GM12878 (cell line): ENCODE measurements around the gene PAK5. TPM values are rescaled to one million over a fixed set of nuclear protein-coding genes. Genes with fewer than 3 reads are reported as not detected.

Source experiments
- ATAC-seq: fragments of 200-7000 bp; cut with Tn5 transposase; 3 replicates; pipeline ENCODE4 v1.9.1; 2020; ENCODE audit warnings: mild to moderate bottlenecking, moderate library complexity
- BruUV-seq: library from RNA; stranded (reverse); fragments of 400-500 nt; replicated peaks from 2 replicates; lab custom pipeline; 2021; lab: Mats Ljungman, UMichigan
- CTCF ChIA-PET: fragments of 300-600 bp; sonication (Branson Sonifier 250); formaldehyde crosslinking; extraction: SDS; loops from one replicate; lab custom pipeline; 2021; ENCODE audit warnings: inconsistent platforms; lab: Yijun Ruan, JAX
- POLR2A ChIA-PET: fragments of 350-600 bp; formaldehyde crosslinking; extraction: SDS; loops from one replicate; lab custom pipeline; 2021; ENCODE audit warnings: inconsistent platforms; lab: Charles Lee
- RAD21 ChIA-PET: fragments of 300-600 bp; sonication (Branson Sonifier 250); formaldehyde crosslinking; loops from one replicate; lab custom pipeline; 2023; ENCODE audit warnings: antibody characterized with exemption; ENCODE audit not compliant: unreplicated experiment; lab: Charles Lee
- SMC1A ChIA-PET: fragments of 300-600 bp; sonication (Branson Sonifier 250); formaldehyde crosslinking; loops from one replicate; lab custom pipeline; 2023; ENCODE audit not compliant: unreplicated experiment, uncharacterized antibody; lab: Charles Lee
- DNase-seq: peaks from one replicate; pipeline ENCODE4 v3.0.0-alpha.2; 2011; ENCODE audit warnings: low read depth, low spot score
- FAIRE-seq: peaks from 3 replicates; lab custom pipeline; 2011; peaks lifted over from hg19 to GRCh38; lab: Jason Lieb, UNC
- H2AFZ ChIP-seq: 2 replicates; pipeline ENCODE4 v1.6.0; 2011; ENCODE audit warnings: low read depth, low read length, control low read depth; ENCODE audit not compliant: control insufficient read depth
- H3K27ac ChIP-seq: 2 replicates; pipeline ENCODE4 v1.5.1; 2011; ENCODE audit warnings: control low read depth; ENCODE audit not compliant: control insufficient read depth, insufficient read depth
- H3K27me3 ChIP-seq, 2 experiments: replicated peaks in 1 of 2; 2 replicates each; pipeline versions ENCODE4 v1.6.0 to v1.6.1; 2011; ENCODE audit warnings: low read length in 1 of 2; ENCODE audit not compliant: control insufficient read depth in 2 of 2, insufficient read depth in 2 of 2
- H3K36me3 ChIP-seq, 2 experiments: 2 replicates each; pipeline ENCODE4 v1.5.1; 2011; ENCODE audit warnings: low read length in 1 of 2; ENCODE audit not compliant: control insufficient read depth in 2 of 2, insufficient read depth in 2 of 2
- H3K4me1 ChIP-seq: 2 replicates; pipeline ENCODE4 v1.6.1; 2011; ENCODE audit warnings: mild to moderate bottlenecking, low read length, moderate library complexity, mixed read lengths; ENCODE audit not compliant: control insufficient read depth, insufficient read depth
- H3K4me2 ChIP-seq: 2 replicates; pipeline ENCODE4 v1.6.0; 2011; ENCODE audit warnings: control low read depth; ENCODE audit not compliant: control insufficient read depth, insufficient read depth
- H3K4me3 ChIP-seq: fragments of 200-600 bp; sonication (generic); 2 replicates; pipeline ENCODE4 v1.5.1; 2016
- H3K79me2 ChIP-seq: 2 replicates; pipeline ENCODE4 v1.6.0; 2011; ENCODE audit warnings: low read length; ENCODE audit not compliant: control insufficient read depth, insufficient read depth
- H3K9ac ChIP-seq: 2 replicates; pipeline ENCODE4 v1.8.0; 2011; ENCODE audit warnings: low read length, control low read depth, mixed read lengths; ENCODE audit not compliant: control insufficient read depth, insufficient read depth
- H3K9me3 ChIP-seq: replicated peaks from 3 replicates; pipeline ENCODE4 v1.5.1; 2011; ENCODE audit warnings: mild to moderate bottlenecking, low read length; ENCODE audit not compliant: control insufficient read depth, insufficient read depth
- H4K20me1 ChIP-seq: 2 replicates; pipeline ENCODE4 v1.6.0; 2011; ENCODE audit not compliant: control insufficient read depth, insufficient read depth
- CHD2 ChIP-seq: IDR thresholded peaks from 2 replicates; pipeline ENCODE4 v1.6.1; 2011; ENCODE audit warnings: low read depth, low read length, improper control_type of control experiment, borderline replicate concordance
- FOXK2 ChIP-seq: fragments of 450-650 bp; IDR thresholded peaks from 2 replicates; pipeline ENCODE4 v1.6.1; 2017; ENCODE audit warnings: mild to moderate bottlenecking, moderate library complexity
- GATAD2B ChIP-seq: fragments of 450-650 bp; conservative IDR thresholded peaks from 2 replicates; pipeline ENCODE4 v1.6.1; 2017; ENCODE audit warnings: low read depth, mild to moderate bottlenecking, moderate library complexity
- JUNB ChIP-seq: IDR thresholded peaks from 2 replicates; pipeline ENCODE4 v1.6.1; 2016; ENCODE audit warnings: antibody characterized with exemption, mild to moderate bottlenecking
- JUND ChIP-seq: IDR thresholded peaks from 2 replicates; pipeline ENCODE4 v1.6.1; 2012; ENCODE audit warnings: low read depth, mild to moderate bottlenecking, low read length, improper control_type of control experiment, moderate library complexity
- KDM1A ChIP-seq: fragments of 200-600 bp; sonication (generic); IDR thresholded peaks from 2 replicates; pipeline ENCODE4 v1.6.1; 2016; ENCODE audit warnings: borderline replicate concordance
- MEF2B ChIP-seq: fragments of 450-650 bp; IDR thresholded peaks from 2 replicates; pipeline ENCODE4 v1.6.1; 2018; ENCODE audit warnings: mild to moderate bottlenecking, moderate library complexity; ENCODE audit not compliant: partially characterized antibody, poor library complexity, severe bottlenecking
- MTA2 ChIP-seq: fragments of 450-650 bp; IDR thresholded peaks from 2 replicates; pipeline ENCODE4 v1.6.1; 2016; ENCODE audit warnings: low read depth, mild to moderate bottlenecking, moderate library complexity
- POU2F2 ChIP-seq: IDR thresholded peaks from 3 replicates; pipeline ENCODE4 v1.6.1; 2011; ENCODE audit warnings: low read depth, mild to moderate bottlenecking, low read length, borderline replicate concordance
- RBBP5 ChIP-seq: fragments of 200-600 bp; sonication (generic); conservative IDR thresholded peaks from 2 replicates; pipeline ENCODE4 v1.6.1; 2016
- ZNF207 ChIP-seq: fragments of 450-650 bp; IDR thresholded peaks from 2 replicates; pipeline ENCODE4 v1.6.1; 2014; ENCODE audit warnings: antibody characterized with exemption, mild to moderate bottlenecking, borderline replicate concordance
- WGBS: methylation state at CpG from one replicate; pipeline ENCODE4 v1.1.6; 2016; ENCODE audit warnings: low lambda C conversion rate; ENCODE audit not compliant: insufficient replicate concordance, insufficient coverage; ENCODE audit errors: missing lambda C conversion rate; 5-methylcytosine and 5-hydroxymethylcytosine counted together
- in situ Hi-C: fragments of 300-500 bp; cut with MboI; formaldehyde crosslinking; loops from 9 replicates; pipeline ENCODE4 v1.14.3; 2018; ENCODE audit warnings: mixed read lengths
- intact Hi-C: fragments of 100-400 bp; cut with micrococcal nuclease; formaldehyde crosslinking; loops from one replicate; pipeline ENCODE4 v1.14.2; 2022; ENCODE audit not compliant: unreplicated experiment
- polyA plus RNA-seq, 11 experiments: library from polyadenylated mRNA; depleted of rRNA in 4 of 11; unstranded in 6 of 11; stranded (reverse) in 5 of 11; fragments of >200 nt; fragmentation: Nextera tagmentation in 4 of 11; fragmentation: Illumina TruSeq in 1 of 11; extraction: Ambion mirVana in 4 of 11; extraction: Trizol in 1 of 11; gene quantifications; 1 replicate in 1 of 11; 2 replicates in 10 of 11; pipeline versions ENCODE4 v1.2.1 to v1.2.3, GENCODE V29; 2011 to 2016; ENCODE audit warnings: inconsistent platforms in 2 of 11, missing spikeins in 2 of 11, low read depth in 1 of 11
- total RNA-seq, 4 experiments: library from RNA; depleted of rRNA in 3 of 4; stranded (reverse); fragments of >200 nt in 3 of 4; fragmentation: Illumina TruSeq in 1 of 4; extraction: Trizol in 1 of 4; gene quantifications; 2 replicates each; pipeline versions ENCODE4 v1.2.1 to v1.2.3, GENCODE V29; 2013 to 2021
- TF ChIP-seq, protein P1 (sequence below): fragments of 450-650 bp; IDR thresholded peaks from 2 replicates; pipeline ENCODE4 v1.6.1; 2018; ENCODE audit warnings: mild to moderate bottlenecking, low read depth, moderate library complexity; ENCODE audit not compliant: partially characterized antibody
- TF ChIP-seq, protein P2 (sequence below): fragments of 450-650 bp; formaldehyde crosslinking; IDR thresholded peaks from 2 replicates; pipeline ENCODE4 v1.4.0; 2022; ENCODE audit warnings: mild to moderate bottlenecking, moderate library complexity

Gene PAK5
- total and polyA plus RNA-seq, 10 of the 15 experiments (the other 5 are each of a cell fraction or from before 2014, with no cell fraction given) = not detected

DNA sequence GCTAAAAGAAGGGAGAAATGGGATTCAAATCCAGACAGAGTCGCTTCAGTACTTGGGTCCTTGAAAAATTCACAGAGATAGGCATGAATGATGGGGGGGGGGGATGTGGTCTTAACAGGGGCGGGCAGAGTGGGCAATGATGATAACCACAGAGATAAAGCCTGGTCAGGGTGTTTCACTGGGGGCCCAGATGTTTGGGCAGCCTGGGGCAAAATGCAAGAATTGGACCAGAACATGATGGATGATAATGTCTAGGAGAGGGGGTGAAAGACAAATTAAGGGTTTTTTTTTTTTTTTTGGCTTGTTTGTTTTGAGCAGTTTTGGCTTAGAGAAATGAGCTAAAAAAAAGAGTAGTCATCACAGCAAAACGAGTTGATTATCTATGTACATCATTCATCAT lies 267.1 kb downstream of the PAK5 start:
- ChIA-PET SMC1A (interaction anchor here (0.7 kb wide), 1 partner anchor 11 kb away, joined by 3 read pairs; no protein-coding TSS in a partner anchor), CTCF (no interaction called here), POLR2A (interaction anchor here (0.6 kb wide), 1 partner anchor 1213 kb away, joined by 4 read pairs; no protein-coding TSS in a partner anchor), RAD21 (no interaction called here)
- Histone ChIP-seq H3K4me3 (no peak overlapping the region), H3K27ac (no peak overlapping the region), H4K20me1 (no peaks in the 10 kb centered on the region), H3K9ac (no peak overlapping the region), H3K27me3 (peaks cover 0 to 2% of the 10 kb centered on the region in 2 experiments; a peak in 2 of 4 replicates), H3K4me1 (no peaks in the 10 kb centered on the region; the same call in 1 of the 2 replicates), H3K4me2 (no peak overlapping the region), H3K36me3 (no peaks in the 10 kb centered on the region), H3K79me2 (no peaks in the 10 kb centered on the region), H2AFZ (no peak overlapping the region), H3K9me3 (no peaks in the 10 kb centered on the region)
- in situ Hi-C loops (no loop called here), intact Hi-C loops (no loop called here)
- TF ChIP-seq RBBP5 (no peak), MTA2 (no peak), MEF2B (no peak), JUNB (no peak), POU2F2 (no peak), ZNF207 (no peak), CHD2 (no peak), GATAD2B (no peak)
- no TSS peak for BruUV-seq
- ATAC-seq = no peak
- DNase-seq = no peak
- no peak for FAIRE-seq
- 15% methylated on average over 3 of the region's 3 CpGs for WGBS

DNA sequence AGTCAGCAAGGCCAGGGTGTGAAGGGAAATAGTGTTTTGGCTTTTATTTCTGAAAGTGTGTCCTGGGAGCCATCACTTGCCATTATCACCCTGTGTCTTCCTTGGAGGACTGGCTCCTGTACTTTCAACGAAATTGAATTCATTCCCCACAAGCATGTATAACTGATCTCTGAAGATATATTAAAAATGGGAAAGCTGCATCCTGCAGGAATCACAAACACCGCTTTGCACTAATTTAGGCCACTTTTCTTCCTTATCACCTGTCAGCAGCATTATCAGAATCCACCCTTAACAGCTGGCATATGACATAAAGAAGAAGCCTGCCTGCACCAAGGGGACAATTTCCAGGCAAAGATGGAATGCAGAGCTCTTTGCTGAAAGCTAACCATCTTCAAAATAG lies 268.3 kb downstream of the PAK5 start:
- H3K27me3 ChIP-seq = peaks cover 0 to 2% of the 10 kb centered on the region in 2 experiments; a peak in 2 of 4 replicates
- ATAC-seq (no peak), DNase-seq (no peak), FAIRE-seq (no peak)
- H3K27ac ChIP-seq = no peak overlapping the region
- H3K9ac ChIP-seq = no peak overlapping the region
- no peaks in the 10 kb centered on the region for H3K79me2 ChIP-seq
- POLR2A ChIA-PET = no interaction called here
- H3K9me3 ChIP-seq = no peaks in the 10 kb centered on the region
- RAD21 ChIA-PET = no interaction called here
- 11% methylated on average over 2 of the region's 2 CpGs for WGBS
- intact Hi-C loops = no loop called here
- H3K4me3 ChIP-seq = no peak overlapping the region
- H4K20me1 ChIP-seq = no peaks in the 10 kb centered on the region
- in situ Hi-C loops = no loop called here
- H3K36me3 ChIP-seq = no peaks in the 10 kb centered on the region
- H3K4me2 ChIP-seq = no peak overlapping the region
- no peaks in the 10 kb centered on the region; the same call in 1 of the 2 replicates for H3K4me1 ChIP-seq
- SMC1A ChIA-PET = no interaction called here
- CTCF ChIA-PET = interaction anchor here (1.1 kb wide), 1 partner anchor 39 kb away, joined by 3 read pairs; no protein-coding TSS in a partner anchor
- BruUV-seq = no TSS peak
- no peak overlapping the region for H2AFZ ChIP-seq
- TF ChIP-seq JUND (no peak), KDM1A (no peak), FOXK2 (no peak), RBBP5 (no peak)
- TF ChIP-seq, protein P1, sequence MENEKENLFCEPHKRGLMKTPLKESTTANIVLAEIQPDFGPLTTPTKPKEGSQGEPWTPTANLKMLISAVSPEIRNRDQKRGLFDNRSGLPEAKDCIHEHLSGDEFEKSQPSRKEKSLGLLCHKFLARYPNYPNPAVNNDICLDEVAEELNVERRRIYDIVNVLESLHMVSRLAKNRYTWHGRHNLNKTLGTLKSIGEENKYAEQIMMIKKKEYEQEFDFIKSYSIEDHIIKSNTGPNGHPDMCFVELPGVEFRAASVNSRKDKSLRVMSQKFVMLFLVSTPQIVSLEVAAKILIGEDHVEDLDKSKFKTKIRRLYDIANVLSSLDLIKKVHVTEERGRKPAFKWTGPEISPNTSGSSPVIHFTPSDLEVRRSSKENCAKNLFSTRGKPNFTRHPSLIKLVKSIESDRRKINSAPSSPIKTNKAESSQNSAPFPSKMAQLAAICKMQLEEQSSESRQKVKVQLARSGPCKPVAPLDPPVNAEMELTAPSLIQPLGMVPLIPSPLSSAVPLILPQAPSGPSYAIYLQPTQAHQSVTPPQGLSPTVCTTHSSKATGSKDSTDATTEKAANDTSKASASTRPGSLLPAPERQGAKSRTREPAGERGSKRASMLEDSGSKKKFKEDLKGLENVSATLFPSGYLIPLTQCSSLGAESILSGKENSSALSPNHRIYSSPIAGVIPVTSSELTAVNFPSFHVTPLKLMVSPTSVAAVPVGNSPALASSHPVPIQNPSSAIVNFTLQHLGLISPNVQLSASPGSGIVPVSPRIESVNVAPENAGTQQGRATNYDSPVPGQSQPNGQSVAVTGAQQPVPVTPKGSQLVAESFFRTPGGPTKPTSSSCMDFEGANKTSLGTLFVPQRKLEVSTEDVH = no peak
- TF ChIP-seq, protein P2, sequence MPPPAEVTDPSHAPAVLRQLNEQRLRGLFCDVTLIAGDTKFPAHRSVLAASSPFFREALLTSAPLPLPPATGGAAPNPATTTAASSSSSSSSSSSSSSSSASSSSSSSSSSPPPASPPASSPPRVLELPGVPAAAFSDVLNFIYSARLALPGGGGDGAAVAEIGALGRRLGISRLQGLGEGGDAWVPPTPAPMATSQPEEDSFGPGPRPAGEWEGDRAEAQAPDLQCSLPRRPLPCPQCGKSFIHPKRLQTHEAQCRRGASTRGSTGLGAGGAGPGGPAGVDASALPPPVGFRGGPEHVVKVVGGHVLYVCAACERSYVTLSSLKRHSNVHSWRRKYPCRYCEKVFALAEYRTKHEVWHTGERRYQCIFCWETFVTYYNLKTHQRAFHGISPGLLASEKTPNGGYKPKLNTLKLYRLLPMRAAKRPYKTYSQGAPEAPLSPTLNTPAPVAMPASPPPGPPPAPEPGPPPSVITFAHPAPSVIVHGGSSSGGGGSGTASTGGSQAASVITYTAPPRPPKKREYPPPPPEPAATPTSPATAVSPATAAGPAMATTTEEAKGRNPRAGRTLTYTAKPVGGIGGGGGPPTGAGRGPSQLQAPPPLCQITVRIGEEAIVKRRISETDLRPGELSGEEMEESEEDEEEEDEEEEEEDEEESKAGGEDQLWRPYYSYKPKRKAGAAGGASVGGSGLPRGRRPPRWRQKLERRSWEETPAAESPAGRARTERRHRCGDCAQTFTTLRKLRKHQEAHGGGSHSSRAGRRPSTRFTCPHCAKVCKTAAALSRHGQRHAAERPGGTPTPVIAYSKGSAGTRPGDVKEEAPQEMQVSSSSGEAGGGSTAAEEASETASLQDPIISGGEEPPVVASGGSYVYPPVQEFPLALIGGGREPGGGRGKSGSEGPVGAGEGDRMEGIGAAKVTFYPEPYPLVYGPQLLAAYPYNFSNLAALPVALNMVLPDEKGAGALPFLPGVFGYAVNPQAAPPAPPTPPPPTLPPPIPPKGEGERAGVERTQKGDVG (CRISPR knock-in tag) = no peak
